Daoy (cell line): Measurements from ENCODE around the gene ZBTB7C. TPM values are rescaled to one million over a fixed set of nuclear protein-coding genes. Genes with fewer than 3 reads are reported as not detected.

Experiments used
- DNase-seq: peaks from one replicate; pipeline ENCODE4 v3.0.0-alpha.2; 2015; ENCODE audit warnings: low read depth
- total RNA-seq: library from RNA; depleted of rRNA; stranded (reverse); fragments of >200 nt; shearing (Covaris generic); gene quantifications from 2 replicates; pipeline ENCODE4 v1.2.3, GENCODE V29; 2014

ZBTB7C gene
- total RNA-seq, 1 experiment from 2014 or later = 0.29 TPM

- no peak for DNase-seq
Observed at GRCh38 chr18:48191494-48191893, 217.7 kb downstream of the ZBTB7C start.

- DNase-seq = no peak
Observed at GRCh38 chr18:48190994-48191393, 218.2 kb downstream of the ZBTB7C start.

GRCh38 chr18:48188609-48189008 is 220.6 kb downstream of the ZBTB7C start:
- no peak for DNase-seq

GRCh38 chr18:48186861-48187260 is 222.3 kb downstream of the ZBTB7C start:
- DNase-seq = no peak

GRCh38 chr18:48186131-48186766 is 222.9 kb downstream of the ZBTB7C start:
- peak; percentile 23 for DNase-seq

GRCh38 chr18:48184118-48184517 is 225.1 kb downstream of the ZBTB7C start:
- no peak for DNase-seq

GRCh38 chr18:48183613-48184012 is 225.6 kb downstream of the ZBTB7C start:
- no peak for DNase-seq

GRCh38 chr18:48182779-48183178 is 226.4 kb downstream of the ZBTB7C start:
- DNase-seq = no peak

GRCh38 chr18:48181857-48182256 is 227.3 kb downstream of the ZBTB7C start:
- DNase-seq = no peak

GRCh38 chr18:48181087-48181823 is 227.9 kb downstream of the ZBTB7C start:
- no peak for DNase-seq

GRCh38 chr18:48179666-48180065 is 229.5 kb downstream of the ZBTB7C start:
- no peak for DNase-seq

GRCh38 chr18:48179001-48179400 is 230.2 kb downstream of the ZBTB7C start:
- no peak for DNase-seq

- DNase-seq = no peak
Observed at GRCh38 chr18:48176909-48177308, 232.3 kb downstream of the ZBTB7C start.

- DNase-seq = no peak
Observed at GRCh38 chr18:48173557-48173956, 235.6 kb downstream of the ZBTB7C start.

- DNase-seq = peak; percentile 22
Observed at GRCh38 chr18:48172226-48173006, 236.8 kb downstream of the ZBTB7C start.

GRCh38 chr18:48171490-48172188 is 237.5 kb downstream of the ZBTB7C start:
- DNase-seq = no peak

- no peak for DNase-seq
Observed at GRCh38 chr18:48170651-48171050, 238.5 kb downstream of the ZBTB7C start.

GRCh38 chr18:48168861-48169260 is 240.3 kb downstream of the ZBTB7C start:
- DNase-seq = no peak

- no peak for DNase-seq
Observed at GRCh38 chr18:48167897-48168253, 241.3 kb downstream of the ZBTB7C start.

- no peak for DNase-seq
Observed at GRCh38 chr18:48166336-48166875, 242.8 kb downstream of the ZBTB7C start.

GRCh38 chr18:48165111-48165866 is 243.9 kb downstream of the ZBTB7C start:
- DNase-seq = no peak
